Caco-2 (cell line): ENCODE data around the gene NOP16. TPM values are rescaled to one million over a fixed set of nuclear protein-coding genes. Genes with fewer than 3 reads are reported as not detected.

Experiments
- BruUV-seq: library from RNA; stranded (reverse); fragments of 400-500 nt; replicated peaks from 2 replicates; lab custom pipeline; 2021; lab: Mats Ljungman, UMichigan
- CTCF ChIA-PET: fragments of 300-600 bp; sonication (Branson Sonifier 250); formaldehyde crosslinking; loops from one replicate; lab custom pipeline; 2022; ENCODE audit warnings: antibody characterized with exemption; lab: Charles Lee
- POLR2A ChIA-PET: fragments of 300-600 bp; sonication (Branson Sonifier 250); formaldehyde crosslinking; loops from one replicate; lab custom pipeline; 2022; ENCODE audit warnings: antibody characterized with exemption; lab: Charles Lee
- DNase-seq, 2 experiments: peaks; one replicate each; pipeline versions ENCODE4 v3.0.0 to v3.0.0-alpha.2; 2020 to 2022
- H3K27me3 ChIP-seq: replicated peaks from 2 replicates; pipeline ENCODE4 v1.6.0; 2011; ENCODE audit warnings: low read length; ENCODE audit not compliant: control insufficient read depth, insufficient read depth
- H3K36me3 ChIP-seq: 2 replicates; pipeline ENCODE4 v1.5.1; 2011; ENCODE audit warnings: low read length; ENCODE audit not compliant: control insufficient read depth, insufficient read depth
- H3K4me1 ChIP-seq: fragments of 250-450 bp; sonication (Bioruptor Pico); 2 replicates; pipeline ENCODE4 v1.5.1; 2020; ENCODE audit warnings: mild to moderate bottlenecking
- H3K4me3 ChIP-seq: 2 replicates; pipeline ENCODE4 v1.5.1; 2011; ENCODE audit warnings: low read depth, mild to moderate bottlenecking, control low read depth, low read length
- H3K9me3 ChIP-seq: fragments of 250-450 bp; sonication (Bioruptor Pico); 2 replicates; pipeline ENCODE4 v1.5.1; 2020; ENCODE audit warnings: mild to moderate bottlenecking, moderate library complexity
- H3K27ac Mint-ChIP-seq: one replicate; pipeline ENCODE4 v1.8.0; 2022; ENCODE audit warnings: mixed read lengths; ENCODE audit not compliant: unreplicated experiment
- H3K27me3 Mint-ChIP-seq: one replicate; pipeline ENCODE4 v1.8.0; 2022; ENCODE audit warnings: mixed read lengths; ENCODE audit not compliant: insufficient read depth, unreplicated experiment
- H3K36me3 Mint-ChIP-seq: one replicate; pipeline ENCODE4 v1.8.0; 2022; ENCODE audit warnings: mild to moderate bottlenecking, mixed read lengths; ENCODE audit not compliant: insufficient read depth, unreplicated experiment
- H3K4me1 Mint-ChIP-seq: one replicate; pipeline ENCODE4 v1.8.0; 2022; ENCODE audit warnings: low read depth, mixed read lengths; ENCODE audit not compliant: unreplicated experiment
- H3K4me3 Mint-ChIP-seq: one replicate; pipeline ENCODE4 v1.8.0; 2022; ENCODE audit warnings: mild to moderate bottlenecking, moderate library complexity, mixed read lengths; ENCODE audit not compliant: unreplicated experiment
- H3K9me3 Mint-ChIP-seq: one replicate; pipeline ENCODE4 v1.8.0; 2022; ENCODE audit warnings: mixed read lengths; ENCODE audit not compliant: unreplicated experiment
- intact Hi-C: fragments of 100-400 bp; cut with micrococcal nuclease; formaldehyde crosslinking; loops from one replicate; pipeline ENCODE4 v1.10.0; 2022; ENCODE audit not compliant: unreplicated experiment
- total RNA-seq: library from RNA; stranded (reverse); gene quantifications from 2 replicates; pipeline ENCODE4 v1.2.3, GENCODE V29; 2022
- TF ChIP-seq, protein P1 (sequence below), 2 experiments: fragments of 200-600 bp in 1 of 2; IDR thresholded peaks; 1 replicate in 1 of 2; 2 replicates in 1 of 2; pipeline versions ENCODE4 v1.5.1 to v1.8.0; 2011 to 2022; ENCODE audit warnings: antibody characterized with exemption in 1 of 2, control low read depth in 1 of 2, inconsistent platforms in 1 of 2, low read depth in 1 of 2, low read length in 1 of 2, mild to moderate bottlenecking in 1 of 2, moderate library complexity in 1 of 2; ENCODE audit not compliant: insufficient read depth in 1 of 2, severe bottlenecking in 1 of 2, unreplicated experiment in 1 of 2

NOP16 gene
- total RNA-seq, 1 experiment from 2014 or later, result 48.0 TPM

DNA sequence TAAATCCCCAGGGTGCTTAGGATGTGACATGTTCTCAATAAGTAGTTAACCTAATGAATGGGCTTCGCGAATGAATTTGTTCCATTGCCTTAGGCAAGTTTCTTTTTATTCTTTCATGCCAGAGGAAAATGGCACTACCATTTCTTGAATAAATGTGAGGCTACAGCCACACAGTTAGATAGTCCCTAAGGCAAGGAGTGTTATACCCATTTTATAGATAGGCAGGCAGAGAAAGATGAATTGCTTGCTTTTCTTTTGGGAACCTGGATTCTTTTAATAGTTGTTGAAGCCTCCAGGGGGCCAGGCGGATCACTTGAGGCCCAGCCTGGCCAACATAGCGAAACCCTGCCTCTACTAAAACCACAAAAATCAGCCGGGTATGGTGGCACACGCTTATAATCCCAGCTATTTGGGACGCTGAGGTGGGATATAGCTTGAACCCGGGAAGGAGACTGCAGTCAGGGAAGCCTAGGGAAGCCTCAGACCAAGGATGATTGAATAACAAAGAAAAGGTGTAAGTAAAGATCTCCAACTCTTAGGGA lies 943 bp downstream of the NOP16 start:
- peaks cover 4% of the 10 kb centered on the region; the same call in 1 of the 2 replicates for H3K4me1 ChIP-seq
- no peaks in the 10 kb centered on the region for H3K27me3 Mint-ChIP-seq
- peak overlapping the region; percentile 98 for H3K27ac Mint-ChIP-seq
- H3K4me3 ChIP-seq, result peak overlapping the region; percentile 88
- intact Hi-C loops, result no loop called here
- no peak for DNase-seq
- ChIA-PET CTCF (interaction anchor here (1.2 kb wide), 1 partner anchor 658 kb away, joined by 5 read pairs; no protein-coding TSS in a partner anchor), POLR2A (interaction anchor here (0.6 to 1.8 kb wide), 2 partner anchors 26 to 150 kb away, joined by 3 to 6 read pairs; partner anchors contain the start of genes KIAA1191 and RNF44)
- peaks cover 85% of the 10 kb centered on the region for H3K36me3 Mint-ChIP-seq
- H3K9me3 ChIP-seq, result no peaks in the 10 kb centered on the region
- TF ChIP-seq, protein P1, sequence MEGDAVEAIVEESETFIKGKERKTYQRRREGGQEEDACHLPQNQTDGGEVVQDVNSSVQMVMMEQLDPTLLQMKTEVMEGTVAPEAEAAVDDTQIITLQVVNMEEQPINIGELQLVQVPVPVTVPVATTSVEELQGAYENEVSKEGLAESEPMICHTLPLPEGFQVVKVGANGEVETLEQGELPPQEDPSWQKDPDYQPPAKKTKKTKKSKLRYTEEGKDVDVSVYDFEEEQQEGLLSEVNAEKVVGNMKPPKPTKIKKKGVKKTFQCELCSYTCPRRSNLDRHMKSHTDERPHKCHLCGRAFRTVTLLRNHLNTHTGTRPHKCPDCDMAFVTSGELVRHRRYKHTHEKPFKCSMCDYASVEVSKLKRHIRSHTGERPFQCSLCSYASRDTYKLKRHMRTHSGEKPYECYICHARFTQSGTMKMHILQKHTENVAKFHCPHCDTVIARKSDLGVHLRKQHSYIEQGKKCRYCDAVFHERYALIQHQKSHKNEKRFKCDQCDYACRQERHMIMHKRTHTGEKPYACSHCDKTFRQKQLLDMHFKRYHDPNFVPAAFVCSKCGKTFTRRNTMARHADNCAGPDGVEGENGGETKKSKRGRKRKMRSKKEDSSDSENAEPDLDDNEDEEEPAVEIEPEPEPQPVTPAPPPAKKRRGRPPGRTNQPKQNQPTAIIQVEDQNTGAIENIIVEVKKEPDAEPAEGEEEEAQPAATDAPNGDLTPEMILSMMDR (IDR thresholded peaks at IDR 0.05; ENCODE audit: insufficient read depth in 1 of 2, low read depth in 1 of 2, low read length in 1 of 2, severe bottlenecking in 1 of 2, unreplicated experiment in 1 of 2), result no peak
- H3K36me3 ChIP-seq, result no peaks in the 10 kb centered on the region
- peak overlapping the region; percentile 87 for H3K4me3 Mint-ChIP-seq
- no peaks in the 10 kb centered on the region for H3K27me3 ChIP-seq
- no TSS peak for BruUV-seq
- no peaks in the 10 kb centered on the region for H3K9me3 Mint-ChIP-seq
- no peaks in the 10 kb centered on the region for H3K4me1 Mint-ChIP-seq

DNA sequence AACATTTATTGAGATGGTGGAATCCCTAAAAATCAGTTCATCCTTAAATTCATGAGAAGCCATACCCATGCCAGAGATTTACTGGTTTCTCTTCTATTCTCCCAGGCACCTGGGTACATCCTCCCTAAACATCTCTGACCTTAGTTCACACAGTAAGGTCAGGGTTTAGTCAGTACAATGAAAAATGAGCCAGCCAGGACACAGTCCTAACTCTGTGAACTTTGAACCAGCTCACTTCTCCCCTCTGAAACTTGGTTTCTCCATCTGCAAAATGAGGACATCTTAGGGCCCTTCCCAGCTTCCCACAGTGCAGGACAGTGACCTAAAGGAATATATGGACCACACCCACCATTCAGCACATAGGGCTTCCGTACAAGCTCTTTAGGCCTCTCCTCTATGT lies 1.9 kb downstream of the NOP16 start:
- no TSS peak for BruUV-seq
- no peaks in the 10 kb centered on the region for H3K9me3 ChIP-seq
- no peaks in the 10 kb centered on the region for H3K9me3 Mint-ChIP-seq
- H3K4me3 Mint-ChIP-seq, result peak overlapping the region; percentile 87
- peaks cover 4% of the 10 kb centered on the region; the same call in 1 of the 2 replicates for H3K4me1 ChIP-seq
- peaks cover 90% of the 10 kb centered on the region for H3K36me3 Mint-ChIP-seq
- POLR2A ChIA-PET, result no interaction called here
- no peak for DNase-seq
- H3K4me3 ChIP-seq, result no peak overlapping the region
- intact Hi-C loops, result no loop called here
- H3K27me3 Mint-ChIP-seq, result no peaks in the 10 kb centered on the region
- TF ChIP-seq, protein P1 (IDR thresholded peaks at IDR 0.05; ENCODE audit: insufficient read depth in 1 of 2, low read depth in 1 of 2, low read length in 1 of 2, severe bottlenecking in 1 of 2, unreplicated experiment in 1 of 2), result no peak
- no peak overlapping the region for H3K27ac Mint-ChIP-seq
- H3K36me3 ChIP-seq, result no peaks in the 10 kb centered on the region
- no peaks in the 10 kb centered on the region for H3K4me1 Mint-ChIP-seq
- CTCF ChIA-PET, result no interaction called here
- H3K27me3 ChIP-seq, result no peaks in the 10 kb centered on the region

DNA sequence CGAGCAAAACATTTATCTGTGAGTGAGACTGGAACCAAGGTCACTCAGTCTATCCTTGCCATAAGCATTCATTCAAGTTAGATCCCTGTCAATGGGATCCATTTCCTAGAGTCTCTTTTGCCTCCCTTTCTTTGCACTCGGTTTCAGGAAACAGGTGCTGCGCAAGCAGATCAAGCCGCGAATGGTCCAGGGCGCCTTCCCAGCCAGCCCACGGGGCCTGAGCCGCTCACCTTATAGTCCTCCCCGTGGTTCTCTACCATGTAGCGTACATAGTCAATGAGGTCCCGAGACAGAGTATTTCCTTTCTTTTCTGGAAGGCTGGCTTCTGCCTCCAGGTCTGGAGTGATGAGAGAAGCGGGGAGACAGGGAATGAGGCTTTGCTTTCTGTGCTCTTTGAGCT lies 3.4 kb downstream of the NOP16 start:
- Mint-ChIP-seq H3K4me1 (no peaks in the 10 kb centered on the region), H3K36me3 (peaks cover 76% of the 10 kb centered on the region), H3K27ac (peak overlapping the region; percentile 30), H3K9me3 (no peaks in the 10 kb centered on the region), H3K27me3 (no peaks in the 10 kb centered on the region), H3K4me3 (no peak overlapping the region)
- CTCF ChIA-PET, result no interaction called here
- intact Hi-C loops, result no loop called here
- no TSS peak for BruUV-seq
- H3K9me3 ChIP-seq, result no peaks in the 10 kb centered on the region
- POLR2A ChIA-PET, result no interaction called here
- TF ChIP-seq, protein P1 (IDR thresholded peaks at IDR 0.05; ENCODE audit: insufficient read depth in 1 of 2, low read depth in 1 of 2, low read length in 1 of 2, severe bottlenecking in 1 of 2, unreplicated experiment in 1 of 2), result no peak
- H3K27me3 ChIP-seq, result no peaks in the 10 kb centered on the region
- H3K4me1 ChIP-seq, result peaks cover 4% of the 10 kb centered on the region; the same call in 1 of the 2 replicates
- no peaks in the 10 kb centered on the region for H3K36me3 ChIP-seq
- no peak overlapping the region for H3K4me3 ChIP-seq
- DNase-seq, result no peak
